Osteocyte (in vitro differentiated cells): ENCODE results near the gene LRIT3. TPM values are rescaled to one million over a fixed set of nuclear protein-coding genes. Genes with fewer than 3 reads are reported as not detected.
"Not testable (repeated sequence)": the region's sequence is repeated elsewhere in the genome, so short reads cannot be mapped to it uniquely, and the experiment has no call there.

ENCODE experiments used
- DNase-seq: peaks from one replicate; pipeline ENCODE4 v3.0.0; 2021; ENCODE audit warnings: mixed read lengths; ENCODE audit not compliant: unreplicated experiment; ENCODE audit errors: extremely low spot score
- H3K27ac Mint-ChIP-seq: one replicate; pipeline ENCODE4 v1.8.0; 2021; ENCODE audit warnings: mild to moderate bottlenecking, mixed read lengths; ENCODE audit not compliant: unreplicated experiment
- H3K27me3 Mint-ChIP-seq: one replicate; pipeline ENCODE4 v1.8.0; 2021; ENCODE audit warnings: mixed read lengths; ENCODE audit not compliant: unreplicated experiment
- H3K36me3 Mint-ChIP-seq: one replicate; pipeline ENCODE4 v1.8.0; 2021; ENCODE audit warnings: mixed read lengths; ENCODE audit not compliant: unreplicated experiment
- H3K4me1 Mint-ChIP-seq: one replicate; pipeline ENCODE4 v1.8.0; 2021; ENCODE audit warnings: mixed read lengths; ENCODE audit not compliant: unreplicated experiment
- H3K4me3 Mint-ChIP-seq: one replicate; pipeline ENCODE4 v1.8.0; 2021; ENCODE audit warnings: mild to moderate bottlenecking, moderate library complexity, mixed read lengths; ENCODE audit not compliant: unreplicated experiment
- H3K9me3 Mint-ChIP-seq: one replicate; pipeline ENCODE4 v1.8.0; 2021; ENCODE audit warnings: mixed read lengths; ENCODE audit not compliant: unreplicated experiment
- CTCF ChIP-seq: fragments of 200-600 bp; sonication (generic); IDR thresholded peaks from 2 replicates; pipeline ENCODE4 v1.5.0; 2021; ENCODE audit warnings: antibody characterized with exemption, mild to moderate bottlenecking, moderate library complexity
- total RNA-seq: library from RNA; stranded (reverse); gene quantifications from 2 replicates; pipeline ENCODE4 v1.2.1, GENCODE V29; 2021

LRIT3 gene
- total RNA-seq, 1 donor from 2014 or later: 0.08 TPM

- no peak for DNase-seq
- Mint-ChIP-seq H3K4me1 (no peaks in the 10 kb centered on the region), H3K36me3 (no peaks in the 10 kb centered on the region), H3K9me3 (no peaks in the 10 kb centered on the region), H3K27me3 (peaks cover 13% of the 10 kb centered on the region), H3K4me3 (no peak overlapping the region), H3K27ac (no peak overlapping the region)
- TF ChIP-seq CTCF: no peak
These were observed 1.4 kb upstream of the LRIT3 start for GRCh38 chr4:109846395-109847098.

GRCh38 chr4:109848501-109848900, 594 bp downstream of the LRIT3 start:
- Mint-ChIP-seq H3K4me3 (no peak overlapping the region), H3K27ac (no peak overlapping the region)

GRCh38 chr4:109850601-109851000, 2.7 kb downstream of the LRIT3 start:
- H3K27me3 Mint-ChIP-seq: peaks cover 14% of the 10 kb centered on the region

More at GRCh38 chr4:109848501-109848900, 594 bp downstream of the LRIT3 start:
- no peak for DNase-seq
- Mint-ChIP-seq H3K36me3 (no peaks in the 10 kb centered on the region), H3K9me3 (no peaks in the 10 kb centered on the region), H3K4me1 (no peaks in the 10 kb centered on the region), H3K27me3 (peaks cover 16% of the 10 kb centered on the region)
- TF ChIP-seq CTCF: no peak

DNA sequence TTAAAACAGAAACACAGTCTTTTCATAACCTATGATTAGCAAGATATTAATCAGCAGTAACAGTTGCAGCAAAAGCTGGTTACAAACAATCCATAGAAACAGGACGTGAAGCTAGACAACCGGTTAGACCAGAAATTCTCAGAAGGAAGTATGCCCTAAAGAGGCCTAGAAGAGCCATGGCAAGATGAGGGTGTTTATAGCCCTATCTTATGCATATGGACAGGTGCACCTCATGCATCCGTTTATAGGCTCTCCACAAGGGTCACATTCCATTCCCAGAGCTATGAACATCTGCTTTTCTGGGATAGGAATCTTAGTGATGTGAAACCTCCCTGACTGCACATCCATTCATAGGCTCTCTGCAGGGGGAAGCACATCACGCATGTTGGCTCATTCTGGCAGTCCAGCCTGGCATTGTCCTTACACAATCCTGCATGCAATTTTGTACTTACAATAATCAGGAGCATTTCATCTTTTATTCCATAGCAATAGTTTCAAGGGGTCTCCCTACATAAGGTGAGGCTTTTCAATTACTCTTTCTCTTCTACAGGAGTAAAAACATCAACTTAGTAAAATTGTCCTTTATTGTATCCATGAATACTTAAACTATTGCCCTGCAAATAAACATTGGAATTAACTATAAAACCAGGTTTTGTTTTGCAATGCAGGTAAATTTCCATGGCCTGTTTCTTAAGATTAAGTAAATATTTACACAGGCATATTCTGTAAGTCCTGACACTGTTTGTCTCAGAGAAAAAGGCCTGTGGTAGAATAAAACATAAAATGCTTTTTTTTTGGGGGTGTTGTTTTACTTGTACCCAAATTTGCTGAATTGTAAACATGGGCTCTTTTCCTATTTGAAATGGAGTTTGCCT, 11.8 kb downstream of the LRIT3 start:
- H3K4me3 Mint-ChIP-seq, H3K9me3 Mint-ChIP-seq, DNase-seq, H3K36me3 Mint-ChIP-seq, H3K4me1 Mint-ChIP-seq, H3K27ac Mint-ChIP-seq, H3K27me3 Mint-ChIP-seq: not testable (repeated sequence)

More at GRCh38 chr4:109850601-109851000, 2.7 kb downstream of the LRIT3 start:
- DNase-seq: no peak
- Mint-ChIP-seq H3K4me1 (no peaks in the 10 kb centered on the region), H3K27ac (no peak overlapping the region), H3K36me3 (no peaks in the 10 kb centered on the region), H3K4me3 (no peak overlapping the region), H3K9me3 (no peaks in the 10 kb centered on the region)
- TF ChIP-seq CTCF: no peak

DNA sequence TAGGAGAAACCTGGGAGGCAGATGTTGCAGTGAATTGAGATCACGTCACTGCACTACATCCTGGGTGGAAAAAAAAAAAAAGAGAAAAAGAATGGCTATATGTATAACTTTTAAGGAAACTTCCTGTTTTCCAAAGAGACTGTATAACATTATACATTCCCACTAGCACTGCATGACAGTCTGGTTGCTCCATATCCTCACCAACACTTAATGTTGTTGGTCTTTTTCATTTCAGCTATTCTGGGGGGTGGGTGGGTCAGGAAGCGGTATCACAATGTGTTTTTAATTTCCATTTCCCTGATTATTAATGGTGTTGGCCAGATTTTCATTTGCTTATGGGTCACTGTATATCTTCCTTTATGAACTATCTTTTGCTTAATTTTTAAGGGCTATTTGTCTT, 13.4 kb downstream of the LRIT3 start:
- TF ChIP-seq CTCF: no peak
- H3K9me3 Mint-ChIP-seq: peaks cover 3% of the 10 kb centered on the region
- H3K4me3 Mint-ChIP-seq: no peak overlapping the region
- H3K4me1 Mint-ChIP-seq: no peaks in the 10 kb centered on the region
- H3K27ac Mint-ChIP-seq: no peak overlapping the region
- H3K36me3 Mint-ChIP-seq: no peaks in the 10 kb centered on the region
- no peaks in the 10 kb centered on the region for H3K27me3 Mint-ChIP-seq
- DNase-seq: no peak
